C1 segment of cervical spinal cord (tissue), 14 donors: ENCODE results near the gene EIF3L.

Source experiments
- DNase-seq, 14 donors: peaks; one replicate each; lab custom pipeline; 2025; lab: John Stamatoyannopoulos, UW

Gene EIF3L

DNA sequence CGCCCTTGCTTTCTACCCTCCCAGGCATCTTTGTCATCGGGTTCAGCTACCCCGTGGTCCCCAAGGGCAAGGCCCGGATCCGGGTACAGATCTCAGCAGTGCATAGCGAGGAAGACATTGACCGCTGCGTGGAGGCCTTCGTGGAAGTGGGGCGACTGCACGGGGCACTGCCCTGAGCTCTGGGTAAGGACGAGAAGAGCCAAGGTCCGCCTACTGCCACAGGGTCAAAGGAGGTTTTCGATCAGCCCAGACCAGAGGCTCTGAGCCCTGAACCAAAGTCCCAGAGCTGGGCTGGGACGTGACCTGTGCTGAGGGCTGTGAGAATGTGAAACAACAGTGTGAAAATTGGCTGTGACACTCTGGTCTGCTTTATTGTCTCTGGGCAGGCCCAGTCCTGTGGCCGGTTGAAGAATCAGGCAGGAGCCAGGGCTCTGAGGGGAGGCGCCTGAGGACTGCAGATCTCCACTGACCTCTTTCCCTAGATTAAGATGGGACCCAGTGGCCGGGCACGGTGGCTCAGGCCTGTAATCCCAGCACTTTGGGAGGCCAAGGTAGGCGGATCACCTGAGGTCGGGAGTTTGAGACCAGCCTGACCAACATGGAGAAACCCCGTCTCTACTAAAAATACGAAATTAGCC is 32.6 kb upstream of the EIF3L start:
- DNase-seq: no peak

DNA sequence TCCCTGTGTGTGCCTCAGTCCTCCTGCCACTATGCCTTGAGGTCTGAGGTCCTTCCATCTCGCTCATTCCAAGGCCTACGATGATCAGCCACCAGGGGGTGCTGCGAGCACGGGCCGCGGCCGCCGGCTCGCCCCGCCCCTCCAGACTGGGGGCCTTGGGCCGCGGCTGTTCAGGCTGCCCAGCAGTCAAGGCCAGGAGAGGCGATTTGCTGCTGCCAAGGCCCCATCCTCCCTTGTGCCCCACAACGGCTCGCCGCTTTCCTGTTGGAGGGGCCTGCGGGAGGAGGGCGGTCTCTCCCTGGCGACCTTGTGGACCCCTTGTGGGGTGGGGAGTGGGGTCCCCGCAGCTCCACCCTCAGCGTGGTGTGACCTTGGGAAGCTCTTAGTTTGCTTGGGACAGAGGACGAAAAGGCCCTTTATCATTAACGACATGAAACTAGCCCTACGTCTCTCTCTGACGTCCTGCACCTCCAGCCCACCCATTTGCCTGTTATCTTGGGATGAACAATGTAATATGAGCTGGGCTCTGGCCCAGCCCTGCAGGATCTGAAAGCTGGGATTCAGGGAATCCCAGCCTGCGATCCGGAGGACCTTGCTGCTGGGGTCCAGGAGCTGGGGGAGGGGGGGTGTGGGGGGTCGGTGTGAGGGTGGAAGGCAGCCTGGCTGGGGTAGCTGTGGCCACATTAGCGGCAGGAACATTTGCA is 31.4 kb upstream of the EIF3L start:
- peak in 13 of 14 donors; percentile 41 to 88 (median 75) for DNase-seq

DNA sequence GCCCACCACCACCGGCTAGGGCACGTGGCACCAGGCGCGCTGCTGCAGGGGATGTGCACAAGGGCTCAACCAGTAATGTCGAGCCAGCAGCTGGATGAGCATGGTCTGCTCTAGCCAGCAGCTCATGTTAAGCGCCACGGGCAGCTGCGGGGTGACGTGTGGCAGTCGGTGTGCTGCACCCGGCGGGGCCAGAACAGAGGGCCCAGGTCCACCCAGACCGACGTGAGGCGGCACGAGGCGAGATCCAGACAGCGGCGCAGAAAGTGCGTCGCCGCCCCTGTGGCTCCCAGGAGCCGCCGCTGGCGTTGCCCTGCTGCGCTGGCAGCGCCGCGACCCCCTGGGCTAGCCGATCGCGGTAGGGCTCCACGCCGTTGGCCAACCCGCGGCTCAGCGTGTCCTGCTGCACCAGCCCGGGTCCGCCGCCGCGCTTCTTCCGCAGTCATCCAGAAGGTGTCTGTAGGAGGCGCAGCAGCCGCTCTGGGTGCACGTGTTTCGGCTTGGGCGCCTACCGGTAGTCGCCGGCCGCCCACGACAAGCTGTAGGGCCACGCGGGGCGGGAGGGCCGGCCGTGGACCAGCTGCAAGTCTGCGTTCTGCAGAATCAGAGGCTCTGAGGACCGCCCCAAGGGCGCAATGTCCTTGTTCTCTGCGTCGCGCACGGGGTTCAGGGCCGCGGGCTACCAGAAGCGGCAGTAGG is 30.7 kb upstream of the EIF3L start:
- DNase-seq: peak in 4 of 14 donors; percentile 13 to 34 (median 26)

DNA sequence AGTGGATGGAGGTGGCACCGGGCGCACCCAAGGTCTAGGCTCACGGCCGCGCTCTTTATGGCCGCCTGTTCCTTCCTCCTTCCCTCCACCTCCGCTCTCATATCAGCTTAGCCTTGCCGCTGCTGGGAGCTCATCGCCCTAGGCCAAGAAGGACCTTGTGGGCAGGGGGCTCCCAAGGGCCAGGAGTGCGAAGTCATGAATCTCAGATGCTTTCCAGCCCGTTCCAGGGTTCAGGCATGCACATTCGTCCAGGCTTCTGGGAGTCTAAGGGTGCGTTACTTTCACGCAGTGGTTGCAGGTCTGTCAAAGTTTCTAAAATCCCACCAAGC is 30.1 kb upstream of the EIF3L start:
- DNase-seq: no peak

DNA sequence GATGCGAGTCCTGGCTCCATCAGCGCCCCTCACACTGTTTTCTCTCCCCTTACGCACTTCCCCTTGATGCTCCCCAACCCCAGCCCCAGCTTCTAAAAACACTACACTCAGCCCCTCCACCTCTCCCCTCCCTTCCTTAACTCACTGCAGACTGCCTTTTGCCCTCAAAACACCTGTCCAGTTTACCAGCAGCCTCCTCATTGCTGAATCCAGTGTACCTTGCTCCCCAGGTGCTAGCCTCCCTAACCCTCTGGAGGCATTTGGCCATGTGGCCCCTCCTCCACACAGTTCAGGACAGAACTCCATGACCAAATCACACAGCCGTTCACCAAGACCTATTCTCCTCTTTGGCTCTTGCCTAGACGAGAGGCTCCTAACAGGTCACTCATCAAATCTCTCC is 28.9 kb upstream of the EIF3L start:
- no peak for DNase-seq

DNA sequence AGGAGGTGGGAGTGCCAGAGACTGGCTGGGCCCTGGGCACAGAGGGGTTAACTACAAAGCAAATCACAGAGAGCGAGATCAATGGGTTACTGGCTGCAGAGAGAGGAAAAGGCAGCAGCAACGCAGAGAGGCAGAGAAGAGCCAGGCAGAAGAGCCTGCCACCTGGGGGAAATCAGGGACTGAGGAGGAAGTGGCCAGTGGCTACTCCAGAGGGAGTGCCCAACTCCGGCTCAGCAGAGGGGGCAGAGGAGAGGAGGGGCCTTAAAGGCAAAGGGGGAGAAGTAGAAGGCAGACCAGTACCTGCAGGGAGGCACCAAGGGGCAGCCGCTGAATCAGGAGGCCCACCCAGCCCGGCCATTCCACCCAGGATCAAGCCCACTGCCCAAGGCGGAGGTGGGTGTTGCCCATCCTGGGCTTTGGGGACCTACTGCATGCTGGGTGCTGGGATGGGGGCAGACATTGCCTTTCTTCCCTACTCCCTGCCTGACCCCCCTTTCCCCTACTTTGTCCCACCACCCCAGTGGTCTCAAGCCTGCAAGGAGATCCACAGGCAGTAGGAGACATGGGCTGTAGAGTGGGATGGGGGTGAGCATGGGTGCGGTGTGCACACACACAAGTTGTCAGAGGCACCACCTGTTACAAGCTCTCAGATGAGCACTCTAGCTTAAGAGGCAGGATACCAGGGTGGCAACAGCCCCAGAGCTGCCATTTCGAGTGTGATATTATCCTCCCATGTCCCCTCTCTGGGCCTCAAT is 27.0 kb upstream of the EIF3L start:
- no peak for DNase-seq

DNA sequence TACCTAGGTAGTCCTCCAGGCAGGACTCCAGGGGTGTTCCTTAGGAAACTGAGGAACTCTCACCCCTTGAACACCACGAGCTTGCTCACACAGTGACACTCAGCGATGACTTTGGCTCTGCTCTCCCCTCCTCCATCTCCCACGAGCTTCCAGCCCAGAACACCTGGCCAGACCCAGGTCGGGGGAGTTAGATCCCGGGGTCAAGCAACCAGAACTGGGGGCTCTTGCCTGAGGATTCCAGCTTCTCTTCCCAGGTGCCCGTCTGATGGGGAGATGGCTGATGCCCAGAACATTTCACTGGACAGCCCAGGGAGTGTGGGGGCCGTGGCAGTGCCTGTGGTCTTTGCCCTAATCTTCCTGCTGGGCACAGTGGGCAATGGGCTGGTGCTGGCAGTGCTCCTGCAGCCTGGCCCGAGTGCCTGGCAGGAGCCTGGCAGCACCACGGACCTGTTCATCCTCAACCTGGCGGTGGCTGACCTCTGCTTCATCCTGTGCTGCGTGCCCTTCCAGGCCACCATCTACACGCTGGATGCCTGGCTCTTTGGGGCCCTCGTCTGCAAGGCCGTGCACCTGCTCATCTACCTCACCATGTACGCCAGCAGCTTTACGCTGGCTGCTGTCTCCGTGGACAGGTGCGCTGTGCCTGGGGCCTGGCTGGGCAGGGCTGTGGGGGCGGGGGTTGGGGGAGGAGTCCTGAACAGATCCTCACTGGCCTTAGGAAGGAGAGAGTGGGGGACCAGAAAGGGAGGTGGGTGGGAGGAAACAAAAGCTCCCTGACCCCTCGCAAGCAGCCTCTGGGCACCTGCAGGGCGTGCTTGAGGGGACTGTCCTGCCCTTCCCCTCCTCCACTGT is 25.9 kb upstream of the EIF3L start, which contains the start of gene GALR3:
Gene GALR3, plus strand, starts transcription at position 249 of the 852 bp plus-strand sequence. Its CDS starts 25 bp downstream, at position 274.
- peak in 1 of 14 donors; percentile 69 for DNase-seq

DNA sequence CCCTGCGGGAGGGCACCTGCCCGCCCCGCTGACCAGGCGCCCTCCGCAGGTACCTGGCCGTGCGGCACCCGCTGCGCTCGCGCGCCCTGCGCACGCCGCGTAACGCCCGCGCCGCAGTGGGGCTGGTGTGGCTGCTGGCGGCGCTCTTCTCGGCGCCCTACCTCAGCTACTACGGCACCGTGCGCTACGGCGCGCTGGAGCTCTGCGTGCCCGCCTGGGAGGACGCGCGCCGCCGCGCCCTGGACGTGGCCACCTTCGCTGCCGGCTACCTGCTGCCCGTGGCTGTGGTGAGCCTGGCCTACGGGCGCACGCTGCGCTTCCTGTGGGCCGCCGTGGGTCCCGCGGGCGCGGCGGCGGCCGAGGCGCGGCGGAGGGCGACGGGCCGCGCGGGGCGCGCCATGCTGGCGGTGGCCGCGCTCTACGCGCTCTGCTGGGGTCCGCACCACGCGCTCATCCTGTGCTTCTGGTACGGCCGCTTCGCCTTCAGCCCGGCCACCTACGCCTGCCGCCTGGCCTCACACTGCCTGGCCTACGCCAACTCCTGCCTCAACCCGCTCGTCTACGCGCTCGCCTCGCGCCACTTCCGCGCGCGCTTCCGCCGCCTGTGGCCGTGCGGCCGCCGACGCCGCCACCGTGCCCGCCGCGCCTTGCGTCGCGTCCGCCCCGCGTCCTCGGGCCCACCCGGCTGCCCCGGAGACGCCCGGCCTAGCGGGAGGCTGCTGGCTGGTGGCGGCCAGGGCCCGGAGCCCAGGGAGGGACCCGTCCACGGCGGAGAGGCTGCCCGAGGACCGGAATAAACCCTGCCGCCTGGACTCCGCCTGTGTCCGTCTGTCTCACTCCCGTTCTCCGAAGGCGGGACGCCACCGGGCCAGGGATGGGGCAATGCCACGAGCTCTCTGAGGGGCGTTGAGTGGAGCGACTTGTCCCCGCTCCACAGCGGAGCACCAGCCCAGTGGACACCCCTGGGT is 24.3 kb upstream of the EIF3L start:
- peak in 1 of 14 donors; percentile 26 for DNase-seq

DNA sequence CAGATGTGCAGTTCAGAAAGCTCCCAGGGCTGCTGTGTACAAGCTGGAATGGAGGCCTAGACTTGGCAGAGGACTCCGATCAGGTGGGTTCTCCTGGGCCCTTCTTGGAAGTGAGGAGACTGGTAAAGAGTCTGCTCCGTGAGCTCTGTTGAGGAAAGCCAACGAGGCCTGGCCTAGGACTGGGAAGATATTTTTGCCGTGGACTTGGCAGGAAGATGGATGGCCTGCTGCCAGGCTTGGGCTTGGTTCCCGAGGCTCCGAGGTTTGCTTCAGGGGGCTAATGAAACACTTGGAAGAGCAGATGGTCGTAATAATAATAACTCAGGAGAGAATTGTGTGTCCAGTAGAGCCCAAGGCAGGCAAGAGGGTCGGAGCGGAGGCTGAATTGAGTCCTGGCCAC is 22.2 kb upstream of the EIF3L start:
- DNase-seq: peak in 10 of 14 donors; percentile 15 to 98 (median 52)

DNA sequence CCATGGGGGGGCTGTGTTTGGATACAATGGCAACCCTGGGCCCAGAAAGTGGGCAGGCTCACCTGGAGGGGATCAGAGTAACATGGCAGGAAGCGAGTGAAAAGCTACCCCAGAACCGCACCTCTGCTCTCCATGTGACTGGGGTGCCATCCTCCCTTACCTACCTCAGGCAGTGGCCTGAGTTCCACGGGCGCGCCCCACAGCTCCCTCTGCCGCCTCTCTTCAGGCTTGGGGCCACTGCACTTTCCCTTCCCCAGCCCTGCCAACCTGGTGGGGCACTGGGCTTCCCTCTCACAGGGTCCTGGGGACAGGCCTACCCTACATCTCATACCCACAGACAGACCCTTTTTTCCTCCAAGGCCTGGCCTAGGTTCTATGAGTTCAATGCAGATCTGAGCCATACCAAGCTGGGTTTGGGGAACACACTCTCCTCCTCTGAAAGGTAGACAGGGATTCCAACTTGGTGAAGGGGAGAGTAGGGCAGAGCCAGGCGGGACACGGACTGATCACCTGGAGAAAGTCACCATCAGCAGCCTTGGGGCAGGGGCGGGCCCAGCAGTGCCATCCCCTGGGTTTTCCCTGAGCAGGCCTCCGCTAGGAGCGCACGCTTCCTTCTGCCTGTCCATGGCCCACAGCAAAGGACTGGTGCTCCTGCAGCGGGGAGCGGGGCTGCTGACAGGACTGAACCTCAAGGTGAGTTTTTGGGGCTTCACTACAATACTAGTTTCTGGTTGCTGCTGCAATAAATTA is 19.0 kb upstream of the EIF3L start:
- no peak for DNase-seq

DNA sequence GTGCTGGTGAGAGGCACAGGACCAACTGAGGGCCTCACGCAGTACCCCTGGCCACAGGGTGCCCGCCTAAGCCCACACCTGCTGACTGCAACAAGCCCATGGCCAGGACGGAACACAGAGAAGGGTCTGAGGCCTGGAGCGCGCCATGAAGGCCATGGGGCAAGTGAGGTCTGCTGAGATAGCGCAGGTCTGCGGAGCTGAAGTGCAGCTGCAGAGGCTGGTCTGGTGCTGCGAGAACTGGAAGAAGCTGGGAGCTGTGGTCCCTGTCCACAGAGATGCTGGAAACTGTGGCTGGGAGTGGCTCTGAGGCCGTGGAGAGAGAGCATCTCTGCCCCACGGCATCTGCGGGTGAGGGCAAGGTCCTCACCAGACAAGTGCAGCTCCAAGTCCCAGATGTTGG is 17.7 kb upstream of the EIF3L start:
- DNase-seq: no peak

DNA sequence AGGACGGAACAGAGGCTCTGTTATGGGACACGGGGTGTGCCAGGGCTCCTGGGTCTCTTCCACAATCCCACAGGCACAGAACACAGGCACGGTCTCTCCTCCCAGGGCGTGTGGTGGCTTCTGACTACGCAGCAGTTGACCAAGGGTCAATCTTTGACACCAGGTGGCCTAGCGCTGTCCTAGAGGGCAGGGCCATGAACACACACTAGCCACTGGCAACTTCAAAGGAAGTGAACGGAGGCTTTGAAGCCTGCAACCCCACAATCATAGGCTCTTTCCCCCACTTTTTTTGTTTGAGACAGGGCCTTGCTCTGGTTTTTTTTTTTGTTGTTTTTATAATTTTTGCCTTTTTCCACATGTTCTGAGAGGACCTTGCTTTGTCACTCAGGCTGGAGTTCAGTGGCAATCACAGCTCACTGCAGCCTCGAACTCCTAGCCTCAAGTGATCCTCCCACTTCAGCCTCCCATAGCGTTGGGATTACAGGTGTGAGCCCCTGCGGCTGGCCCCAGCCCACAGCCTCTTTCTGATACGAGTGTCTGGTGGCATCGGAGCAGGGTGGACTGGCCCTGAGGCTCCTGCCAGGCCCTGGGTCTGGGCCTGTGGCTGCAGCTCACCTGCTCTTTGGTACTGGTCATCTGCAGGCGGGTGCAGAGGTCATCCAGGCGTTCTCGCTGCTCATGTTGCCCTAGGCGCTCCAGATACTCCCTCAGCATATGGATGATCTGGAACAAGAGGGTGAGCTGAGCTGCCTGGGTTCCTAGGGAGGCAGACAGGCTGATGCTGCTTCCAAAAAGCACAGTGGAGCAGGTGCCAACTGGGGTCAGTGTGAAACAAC is 17.0 kb upstream of the EIF3L start:
- DNase-seq: no peak

DNA sequence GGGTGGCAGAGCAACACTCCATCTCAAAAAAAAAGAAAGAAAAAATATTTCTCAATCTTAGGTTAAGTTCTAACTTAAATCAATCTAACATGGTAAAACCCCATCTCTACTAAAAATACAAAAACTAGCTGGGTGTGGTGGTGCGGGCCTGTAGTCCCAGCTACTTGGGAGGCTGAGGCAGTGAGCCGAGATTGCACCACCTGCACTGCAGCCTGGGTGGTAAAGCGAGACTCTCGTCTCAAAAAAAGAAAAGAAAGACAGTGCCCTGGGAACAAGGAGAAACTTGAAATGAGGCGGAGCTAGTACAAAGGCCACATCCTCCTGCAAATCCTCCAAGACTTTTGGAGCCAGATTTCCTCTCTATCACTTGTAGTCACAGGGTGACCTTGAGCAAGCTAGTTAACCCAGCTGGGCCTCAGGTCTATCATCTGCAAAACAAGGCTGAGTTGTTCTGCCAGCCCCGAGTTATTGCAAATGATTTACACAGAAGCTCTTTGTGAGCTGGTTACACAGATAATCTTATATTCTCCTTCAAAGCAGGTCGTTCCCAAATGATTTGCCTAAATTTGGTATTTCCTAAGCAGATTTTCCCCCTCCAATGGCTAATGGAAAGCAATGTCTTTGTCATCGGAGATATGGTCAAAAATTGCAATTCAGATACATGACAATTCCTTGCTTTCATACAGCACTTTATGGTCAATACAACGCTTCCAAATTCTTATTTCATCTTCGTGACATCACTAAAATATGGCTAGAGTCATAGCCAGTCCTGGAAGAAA is 7.0 kb upstream of the EIF3L start:
- DNase-seq: no peak

DNA sequence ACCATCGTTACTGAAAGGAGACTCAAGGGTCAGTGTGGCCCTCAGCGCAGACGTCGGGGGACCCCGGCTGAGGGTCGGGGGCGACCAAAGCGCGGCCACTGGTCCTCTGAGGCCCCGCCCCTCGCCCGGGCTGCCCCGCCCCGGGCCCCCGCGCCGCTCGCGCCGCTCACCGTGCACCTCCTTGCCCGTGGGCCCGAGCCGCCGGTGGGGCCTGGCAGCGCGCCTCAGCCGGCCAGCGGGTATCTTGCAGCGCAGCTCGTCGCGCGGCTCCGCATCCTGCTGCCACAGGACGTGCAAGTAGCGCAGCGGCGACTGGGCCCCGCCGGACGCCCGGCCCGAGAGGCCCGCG is 5.5 kb upstream of the EIF3L start:
- peak in 7 of 14 donors; percentile 29 to 77 (median 65) for DNase-seq

DNA sequence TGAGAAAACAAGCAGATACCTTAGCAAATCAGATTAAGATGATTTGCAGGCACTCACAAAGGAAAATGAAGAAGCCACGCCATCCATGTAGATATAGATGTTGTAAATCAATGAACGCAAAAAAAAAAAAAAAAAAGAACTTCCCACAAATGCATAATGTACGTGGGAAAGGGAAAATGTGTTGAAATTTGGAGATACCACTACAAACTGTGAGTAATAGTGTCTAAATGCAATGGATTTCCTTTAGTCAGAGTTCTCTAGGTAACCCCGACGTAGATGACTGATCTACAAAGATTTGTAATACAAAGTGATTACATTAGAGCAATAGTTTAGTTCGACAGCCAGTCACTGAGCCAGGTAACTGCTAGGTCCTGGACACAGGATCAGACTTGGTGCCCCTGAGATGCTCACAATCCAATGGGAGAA is 4.3 kb upstream of the EIF3L start:
- DNase-seq: no peak

DNA sequence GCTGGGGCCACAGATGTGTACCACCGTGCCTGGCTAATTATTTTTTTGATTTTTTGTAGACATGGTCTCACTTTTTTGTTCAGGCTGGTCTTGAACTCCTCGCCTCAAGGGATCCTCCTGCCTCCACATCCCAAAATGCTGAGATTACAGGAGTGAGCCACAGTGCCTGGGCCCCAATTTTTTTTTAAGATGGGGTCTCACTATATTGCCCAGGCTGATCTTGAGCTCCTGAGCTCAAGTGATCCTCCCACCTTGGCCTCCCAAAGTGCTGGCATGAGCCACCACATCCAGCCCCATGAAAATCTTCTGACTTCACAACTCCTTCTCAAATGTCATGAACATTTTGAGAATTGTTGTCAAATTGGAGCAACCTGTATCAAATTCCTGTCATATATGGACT is 2.8 kb upstream of the EIF3L start:
- DNase-seq: no peak

DNA sequence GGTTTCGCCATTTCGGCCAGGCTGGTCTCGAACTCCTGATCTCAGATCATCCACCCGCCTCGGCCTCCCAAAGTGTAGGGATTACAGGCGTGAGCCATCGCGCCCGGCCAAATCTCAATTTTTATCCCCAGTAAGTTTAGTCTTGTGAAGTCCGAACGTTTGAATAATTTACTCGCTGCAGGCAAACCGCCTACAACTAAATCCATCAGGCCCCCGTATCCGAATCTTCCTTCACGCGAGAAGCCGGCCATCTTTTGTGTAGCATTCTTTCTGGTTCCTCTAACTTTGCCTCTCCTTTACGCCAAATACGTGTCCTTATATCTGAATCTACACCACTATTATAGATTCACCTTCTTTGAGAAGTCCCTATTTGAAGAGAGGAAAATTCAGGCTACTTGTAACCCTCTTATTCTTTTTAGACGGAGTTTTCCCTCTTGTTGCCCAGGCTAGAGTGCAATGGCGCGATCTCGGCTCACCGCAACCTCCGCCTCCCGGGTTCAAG is 581 bp upstream of the EIF3L start:
- no peak for DNase-seq
